GM19238 (cell line): ENCODE data around the gene AARS2.

Experiments used
- DNase-seq: peaks from one replicate; pipeline ENCODE4 v3.0.0; 2011; ENCODE audit warnings: low spot score; ENCODE audit not compliant: insufficient read length

Gene AARS2

DNA sequence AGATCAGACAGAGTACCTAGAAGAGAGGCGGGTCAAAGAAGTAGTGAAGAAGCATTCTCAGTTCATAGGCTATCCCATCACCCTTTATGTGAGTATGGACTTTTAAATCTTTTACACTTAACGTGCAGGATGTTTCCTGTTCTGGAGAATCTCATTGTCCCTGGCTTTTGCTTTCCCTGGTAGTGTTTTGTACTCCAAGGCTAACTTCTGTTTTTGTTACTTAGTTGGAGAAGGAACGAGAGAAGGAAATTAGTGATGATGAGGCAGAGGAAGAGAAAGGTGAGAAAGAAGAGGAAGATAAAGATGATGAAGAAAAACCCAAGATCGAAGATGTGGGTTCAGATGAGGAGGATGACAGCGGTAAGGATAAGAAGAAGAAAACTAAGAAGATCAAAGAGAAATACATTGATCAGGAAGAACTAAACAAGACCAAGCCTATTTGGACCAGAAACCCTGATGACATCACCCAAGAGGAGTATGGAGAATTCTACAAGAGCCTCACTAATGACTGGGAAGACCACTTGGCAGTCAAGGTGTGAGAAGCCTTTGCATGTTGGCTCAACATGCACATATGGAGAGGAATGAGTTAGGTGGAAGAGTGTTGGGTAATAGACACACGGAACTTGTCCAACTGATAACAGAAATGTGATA lies 63.0 kb downstream of the AARS2 start:
- DNase-seq: no peak
